NCI-H510A treated with DMSO at 0.1 percent for 48 hours (cell line): ENCODE measurements around the gene PLAAT1.

ENCODE experiments used
- DNase-seq: peaks from one replicate; lab custom pipeline; 2025; lab: John Stamatoyannopoulos, UW

The PLAAT1 gene

DNA sequence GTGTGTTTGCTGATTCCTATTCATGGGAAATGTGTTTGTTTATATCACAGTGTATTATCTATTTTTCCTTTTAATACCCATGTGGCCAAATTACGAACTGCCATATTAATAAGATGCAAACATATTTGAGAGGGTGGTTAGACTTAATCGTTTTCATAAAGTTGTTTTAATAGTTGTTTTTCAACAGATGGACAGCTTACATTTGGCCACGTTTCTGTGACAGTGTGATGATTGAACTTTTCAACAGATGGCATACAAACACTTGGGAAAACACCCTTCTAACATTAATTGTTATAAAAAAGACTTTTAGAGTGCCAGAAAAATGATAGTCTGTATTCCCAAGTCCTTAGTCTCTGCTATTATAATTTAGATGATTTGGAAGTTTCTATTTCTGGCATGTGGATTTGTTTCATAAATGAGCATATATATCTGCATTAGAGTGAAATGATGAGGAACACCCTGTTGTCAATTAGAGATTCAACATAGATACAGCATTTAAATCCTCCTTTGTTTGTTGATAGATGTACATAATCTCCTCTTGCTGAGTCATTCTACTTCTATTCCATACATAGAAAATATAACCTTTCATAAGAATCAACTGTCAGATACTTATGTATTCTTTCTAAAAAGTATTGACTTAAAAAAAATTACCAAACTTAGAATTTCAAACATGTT lies 13.1 kb downstream of the PLAAT1 start:
- no peak for DNase-seq

DNA sequence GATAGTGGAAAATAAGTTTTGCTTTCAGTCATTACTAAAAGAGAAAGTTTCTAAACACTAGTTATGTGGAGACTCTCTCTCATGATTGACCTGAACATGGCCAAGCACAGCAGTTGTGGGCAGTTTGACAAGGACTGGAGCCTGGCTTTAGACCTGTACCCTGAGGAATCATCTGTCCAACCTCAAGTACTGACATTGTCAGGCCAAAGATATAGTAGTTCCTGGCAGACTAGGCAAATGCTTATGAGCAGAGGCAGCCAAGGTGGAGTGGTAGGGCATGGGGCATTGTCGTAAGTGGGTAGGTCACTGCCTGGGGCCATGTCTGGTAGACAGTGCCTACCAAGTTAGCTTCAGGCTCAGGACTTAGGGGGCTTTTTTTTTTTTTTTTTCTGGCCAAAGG lies 20.9 kb downstream of the PLAAT1 start:
- no peak for DNase-seq

DNA sequence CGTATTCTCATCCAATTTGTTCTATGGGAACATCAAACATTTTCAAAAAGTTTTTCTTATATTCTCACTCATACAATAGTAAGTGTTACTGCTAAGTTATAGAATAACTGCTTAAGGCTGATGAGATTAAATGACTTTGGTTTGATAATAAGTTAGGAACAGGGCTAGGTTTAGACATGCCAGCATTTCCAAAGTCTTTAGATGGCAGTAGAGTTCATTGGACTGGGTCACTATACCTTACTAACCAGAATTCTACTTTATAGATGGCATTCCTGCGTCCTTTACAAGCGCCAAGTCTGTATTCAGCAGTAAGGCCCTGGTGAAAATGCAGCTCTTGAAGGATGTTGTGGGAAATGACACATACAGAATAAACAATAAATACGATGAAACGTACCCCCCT lies 21.7 kb downstream of the PLAAT1 start:
- DNase-seq: no peak

DNA sequence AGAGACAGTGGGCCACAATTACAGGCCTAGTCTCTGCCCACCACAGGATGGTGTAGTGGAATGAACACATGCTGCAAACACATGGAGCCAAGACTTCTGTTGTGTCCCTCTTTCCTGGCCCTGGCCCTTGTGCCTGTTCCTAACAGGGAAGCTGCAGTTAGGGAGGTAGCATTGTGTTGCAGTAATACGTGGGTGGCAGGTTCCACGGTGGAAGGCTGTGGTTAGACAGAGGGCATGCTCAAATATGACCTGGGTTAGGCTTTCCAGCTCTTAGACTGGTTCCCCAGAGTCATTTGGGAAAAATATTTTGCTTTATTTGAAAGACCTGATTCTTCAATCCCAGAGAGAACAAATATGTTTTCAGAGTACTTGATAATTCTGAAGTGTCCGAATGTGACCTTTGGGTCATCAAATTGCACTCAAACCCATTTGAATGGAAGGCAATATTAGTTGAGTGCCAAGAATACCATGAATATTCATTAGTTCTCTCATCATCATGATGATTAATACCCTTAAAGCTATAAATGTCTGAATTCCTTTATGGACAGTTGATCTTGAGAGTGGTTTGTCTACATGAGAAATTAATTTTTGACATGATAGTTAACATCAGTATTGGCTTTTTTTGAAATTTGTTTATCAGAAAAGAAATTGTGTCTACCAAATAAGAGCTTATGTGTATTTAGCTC lies 28.5 kb downstream of the PLAAT1 start:
- DNase-seq: no peak

DNA sequence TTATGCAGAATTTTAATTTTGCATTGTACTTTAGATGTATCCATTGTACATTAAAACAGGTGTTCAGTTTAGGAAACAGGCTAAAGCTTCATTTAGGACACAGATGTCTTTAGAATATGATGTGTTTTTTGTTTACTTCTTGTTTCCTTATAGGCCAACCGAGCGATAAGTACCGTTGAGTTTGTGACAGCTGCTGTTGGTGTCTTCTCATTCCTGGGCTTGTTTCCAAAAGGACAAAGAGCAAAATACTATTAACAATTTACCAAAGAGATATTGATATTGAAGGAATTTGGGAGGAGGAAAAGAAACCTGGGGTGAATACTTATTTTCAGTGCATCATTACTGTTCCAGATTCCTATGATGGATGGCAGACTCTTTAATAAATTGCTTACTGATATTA lies 29.4 kb downstream of the PLAAT1 start:
- DNase-seq: no peak

DNA sequence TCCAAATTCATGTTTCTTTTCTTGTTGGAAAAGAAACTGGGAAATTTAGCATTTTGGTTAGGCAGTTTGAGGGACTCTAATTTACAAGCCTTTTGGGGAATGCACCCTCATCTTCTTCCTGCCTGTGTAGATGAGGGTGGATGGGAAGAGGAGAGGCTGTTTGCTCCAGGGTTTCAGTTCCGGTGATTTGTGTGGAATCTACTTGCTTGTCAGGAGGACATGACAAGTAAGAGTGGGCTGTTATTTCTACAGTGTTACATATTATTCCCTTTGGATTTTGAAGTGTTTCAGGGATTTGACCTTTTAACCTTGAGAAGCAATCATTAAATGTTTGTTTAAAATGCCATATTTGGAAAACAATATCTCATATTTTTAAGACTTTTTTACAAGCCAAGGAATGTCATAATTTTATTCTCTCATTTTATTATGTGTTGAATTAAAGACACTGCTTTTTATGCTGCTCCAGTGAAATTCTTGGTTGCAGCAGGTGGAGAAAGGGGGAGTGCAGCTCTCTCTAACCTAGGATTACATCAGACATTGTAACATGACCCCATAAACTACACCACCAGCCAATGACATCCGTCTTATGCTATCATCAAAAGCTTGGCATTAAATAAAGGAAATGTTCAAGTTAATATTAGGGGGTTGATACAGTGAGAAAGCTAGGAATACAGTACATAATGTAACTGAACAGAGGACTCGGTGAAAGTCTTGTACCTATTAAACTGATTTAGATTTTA lies 30.2 kb downstream of the PLAAT1 start:
- DNase-seq: no peak

DNA sequence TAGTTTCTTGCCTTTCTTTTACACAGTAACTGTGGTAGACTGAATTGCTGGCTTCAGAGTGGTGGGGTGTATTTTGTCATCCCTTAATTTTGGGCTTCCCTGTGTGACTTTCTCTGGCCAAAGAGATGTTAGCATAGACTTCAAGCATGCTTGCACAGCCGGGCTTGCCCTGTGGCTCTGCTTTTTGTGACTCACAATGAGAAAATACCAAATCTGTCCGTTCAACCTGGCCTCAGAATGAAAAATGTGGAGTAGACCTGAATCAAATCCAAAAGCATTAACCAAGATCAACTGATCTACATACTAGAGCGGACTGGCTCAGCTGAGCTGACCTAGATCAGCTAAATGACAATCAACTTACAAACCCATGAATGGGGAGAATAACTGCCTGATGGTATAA lies 51.4 kb downstream of the PLAAT1 start:
- no peak for DNase-seq

DNA sequence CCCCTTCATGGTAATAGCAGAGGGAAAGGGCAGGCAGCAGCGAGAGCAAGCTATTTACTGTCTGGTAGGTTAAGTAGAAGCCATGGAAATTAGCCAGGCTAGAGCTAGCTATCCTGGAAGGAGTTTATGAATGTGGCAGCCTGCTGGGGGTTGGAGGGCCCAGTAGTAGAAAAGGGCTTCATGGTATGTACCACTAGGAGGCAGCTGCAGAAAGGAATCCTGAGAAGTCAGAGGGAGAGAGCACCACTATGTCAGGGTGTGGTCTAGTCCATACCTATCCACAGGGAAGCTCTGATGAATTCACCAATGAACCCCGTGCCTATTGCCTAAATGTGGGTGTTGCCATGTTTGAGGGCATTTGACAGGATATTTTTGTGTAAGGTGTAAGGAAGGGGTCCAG lies 55.0 kb downstream of the PLAAT1 start:
- DNase-seq: no peak

DNA sequence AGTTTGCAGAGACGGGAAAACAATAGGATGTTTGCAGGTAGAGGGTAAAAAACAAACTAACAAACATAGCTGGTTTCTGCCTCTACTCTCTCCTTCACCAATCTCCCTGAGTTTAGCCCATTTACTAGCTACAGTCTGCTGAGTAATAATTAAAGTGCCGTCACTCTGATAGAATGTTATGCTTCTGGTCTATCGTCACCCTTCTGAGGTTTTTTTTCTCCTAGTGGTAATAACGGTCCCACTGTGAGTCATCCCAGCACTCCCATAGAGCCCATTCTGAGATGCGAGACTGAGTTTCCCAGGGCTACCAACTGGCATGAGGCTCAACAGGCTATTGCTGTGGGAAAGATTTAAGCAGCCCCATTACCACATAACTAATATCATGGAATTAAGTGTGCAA lies 56.4 kb downstream of the PLAAT1 start:
- DNase-seq: no peak

DNA sequence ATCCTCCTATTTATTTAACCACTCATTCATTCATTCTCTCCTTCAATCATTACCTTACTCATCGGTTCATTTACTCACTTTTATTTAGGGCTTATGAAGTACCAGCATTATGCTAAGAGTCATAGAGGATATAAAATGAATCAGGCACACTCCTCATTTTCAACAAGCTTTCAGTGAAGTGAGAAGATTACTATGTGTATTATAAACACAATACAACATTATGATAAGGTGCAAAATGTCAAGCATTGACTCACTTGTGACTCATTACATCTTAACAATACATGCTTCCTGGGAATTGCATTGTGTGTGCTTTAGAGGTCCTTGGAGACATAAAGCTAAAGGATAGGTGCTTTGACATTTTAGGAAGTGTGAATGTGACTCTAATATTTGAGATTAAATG lies 60.4 kb downstream of the PLAAT1 start:
- no peak for DNase-seq

DNA sequence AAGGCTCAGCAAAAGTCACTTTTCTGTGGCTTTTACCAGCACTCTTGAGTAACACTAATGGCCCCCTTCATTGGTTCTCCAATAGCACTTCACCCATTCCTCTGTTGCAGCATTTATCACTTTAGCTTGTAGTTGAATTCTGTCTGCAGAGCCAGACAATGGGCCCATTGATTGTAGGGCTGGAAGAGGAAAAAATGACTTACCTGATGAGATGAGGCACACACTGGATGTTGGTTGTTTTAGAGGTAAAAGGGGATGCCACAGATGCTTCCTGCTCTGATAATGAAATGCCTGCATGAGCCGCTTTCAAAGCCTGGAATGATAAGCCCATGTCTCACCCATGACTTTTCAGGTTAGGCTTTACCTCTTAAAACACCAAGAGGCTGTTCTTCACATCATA lies 64.3 kb downstream of the PLAAT1 start:
- DNase-seq: no peak

DNA sequence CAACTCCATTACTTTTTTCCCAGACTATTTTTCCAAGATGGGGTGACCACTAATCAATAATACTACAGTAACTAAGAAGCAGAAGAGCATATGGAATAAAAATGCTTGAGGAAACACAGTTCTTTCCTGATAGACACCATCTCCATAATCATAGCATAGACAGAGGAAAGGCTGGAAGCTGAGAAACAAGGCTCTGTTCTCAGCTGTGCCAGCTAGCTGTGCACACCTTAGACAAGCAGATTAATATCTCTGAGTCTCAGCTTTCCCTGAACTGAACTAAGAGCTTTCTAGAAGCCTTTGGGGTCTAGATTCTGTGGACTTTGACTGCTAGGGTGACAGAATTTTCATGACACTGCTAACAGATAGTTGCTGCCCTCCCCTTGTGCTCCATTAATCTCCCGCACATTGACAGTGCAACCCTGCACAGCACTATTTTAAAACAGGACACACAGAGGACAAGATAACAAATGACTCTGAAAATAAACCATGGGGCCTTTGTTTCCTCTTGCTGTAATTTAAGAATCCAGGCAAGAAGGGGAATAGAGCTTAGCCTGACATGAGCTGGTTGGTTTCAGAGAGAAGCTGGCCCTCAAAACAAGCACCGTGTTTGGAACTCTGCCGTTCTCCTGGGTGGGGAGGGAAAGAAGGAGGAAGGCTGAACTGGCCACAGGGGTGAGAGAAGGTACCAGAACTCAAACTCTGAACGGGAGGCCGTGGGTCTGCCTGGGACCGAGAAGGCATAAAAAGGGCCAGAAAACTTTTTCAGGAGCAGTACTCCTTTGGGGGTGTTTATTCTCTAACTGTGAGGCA lies 70.1 kb downstream of the PLAAT1 start:
- no peak for DNase-seq

DNA sequence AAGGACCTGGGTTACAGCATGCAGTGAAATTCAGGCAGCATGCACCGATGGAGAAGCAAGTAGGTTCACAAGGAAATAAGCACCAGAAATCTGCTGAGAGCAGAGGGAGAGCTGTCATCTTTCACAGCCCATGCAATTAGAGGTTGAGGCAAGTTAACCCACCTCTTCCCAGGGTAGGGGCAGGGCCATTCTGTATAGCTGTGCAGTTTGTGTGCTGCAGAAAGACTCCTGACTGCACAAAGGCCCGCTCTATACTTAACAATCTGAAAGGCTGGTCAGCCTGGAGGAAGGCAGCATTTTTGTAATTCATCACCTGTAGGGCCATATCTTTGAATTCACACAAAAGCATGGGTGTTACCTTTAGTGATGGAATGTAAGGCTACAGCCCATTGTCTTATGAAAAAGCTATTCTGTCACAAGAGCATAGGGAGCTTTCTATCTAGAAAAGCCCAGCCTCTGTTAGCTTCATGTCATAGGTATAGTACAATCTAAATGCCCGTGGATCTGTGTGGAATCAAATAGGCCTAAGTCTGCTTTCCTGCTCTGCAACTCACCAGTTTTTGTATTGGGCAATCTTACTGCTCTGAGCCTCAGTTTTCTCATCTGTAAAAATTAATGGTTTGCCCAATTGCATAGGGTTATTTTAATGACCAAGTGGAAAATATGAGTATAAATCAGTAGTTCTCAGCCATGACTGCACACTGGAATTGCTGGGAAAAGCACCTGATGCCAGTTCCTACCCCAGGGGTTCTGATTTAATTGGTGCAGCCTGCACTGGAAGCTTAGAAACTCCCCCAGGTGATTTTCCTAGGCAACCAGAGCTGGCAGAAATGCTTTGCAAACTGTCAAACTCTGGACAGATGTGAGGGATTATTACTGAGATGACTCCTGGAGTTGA lies 72.3 kb downstream of the PLAAT1 start:
- no peak for DNase-seq

DNA sequence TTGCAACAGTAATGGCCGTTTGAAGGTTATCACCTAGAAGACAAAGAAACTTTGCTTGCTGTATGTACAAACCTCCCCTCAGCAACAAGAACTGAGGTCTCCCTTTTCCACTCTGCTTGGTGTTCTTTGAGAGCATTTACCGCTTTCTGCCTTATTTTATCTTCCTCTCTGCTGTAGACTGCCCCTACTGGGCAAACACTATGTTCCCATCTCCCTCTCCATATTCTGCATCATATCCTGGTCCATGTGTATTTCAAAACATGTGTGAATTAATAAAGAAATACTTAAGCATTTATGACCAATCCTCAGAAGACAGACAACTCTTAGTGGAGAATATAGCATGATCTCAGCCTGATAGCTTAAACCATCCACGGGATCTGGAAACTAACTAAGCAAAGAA lies 73.1 kb downstream of the PLAAT1 start:
- no peak for DNase-seq

DNA sequence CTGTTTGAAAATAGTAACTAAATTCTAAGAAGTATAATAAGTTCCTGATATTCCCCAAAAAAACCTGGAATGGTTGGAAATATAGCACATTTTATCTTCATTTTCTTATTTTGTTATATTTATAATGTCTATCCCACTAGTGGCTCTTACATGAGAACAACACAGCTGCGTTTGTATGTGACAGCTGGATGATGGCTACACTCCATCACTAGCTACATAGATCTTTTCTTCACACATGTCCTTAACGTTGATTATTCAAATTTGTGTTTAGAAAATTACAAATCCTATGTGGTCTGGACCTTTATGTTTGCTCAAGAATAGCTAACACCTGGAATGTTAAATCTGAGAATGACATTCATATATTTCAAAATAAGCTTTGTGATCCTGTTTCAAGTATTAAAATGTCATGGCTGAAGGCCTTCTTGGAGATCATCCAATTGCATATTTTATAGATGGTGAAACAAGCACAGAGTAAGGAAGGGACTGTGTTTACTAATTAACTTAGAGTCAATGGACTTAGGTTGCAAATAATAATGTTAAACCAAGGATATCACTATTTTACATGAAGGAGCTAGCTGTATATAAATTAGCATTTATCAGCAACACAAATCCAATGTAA lies 76.8 kb downstream of the PLAAT1 start:
- DNase-seq: no peak
